ENCODE data around the gene SPG7. TPM values are rescaled to one million over a fixed set of nuclear protein-coding genes. Genes with fewer than 3 reads are reported as not detected.

Gene SPG7
- total and polyA plus RNA-seq, 12 donors, result 69.8 to 145 (median 101) TPM

DNA sequence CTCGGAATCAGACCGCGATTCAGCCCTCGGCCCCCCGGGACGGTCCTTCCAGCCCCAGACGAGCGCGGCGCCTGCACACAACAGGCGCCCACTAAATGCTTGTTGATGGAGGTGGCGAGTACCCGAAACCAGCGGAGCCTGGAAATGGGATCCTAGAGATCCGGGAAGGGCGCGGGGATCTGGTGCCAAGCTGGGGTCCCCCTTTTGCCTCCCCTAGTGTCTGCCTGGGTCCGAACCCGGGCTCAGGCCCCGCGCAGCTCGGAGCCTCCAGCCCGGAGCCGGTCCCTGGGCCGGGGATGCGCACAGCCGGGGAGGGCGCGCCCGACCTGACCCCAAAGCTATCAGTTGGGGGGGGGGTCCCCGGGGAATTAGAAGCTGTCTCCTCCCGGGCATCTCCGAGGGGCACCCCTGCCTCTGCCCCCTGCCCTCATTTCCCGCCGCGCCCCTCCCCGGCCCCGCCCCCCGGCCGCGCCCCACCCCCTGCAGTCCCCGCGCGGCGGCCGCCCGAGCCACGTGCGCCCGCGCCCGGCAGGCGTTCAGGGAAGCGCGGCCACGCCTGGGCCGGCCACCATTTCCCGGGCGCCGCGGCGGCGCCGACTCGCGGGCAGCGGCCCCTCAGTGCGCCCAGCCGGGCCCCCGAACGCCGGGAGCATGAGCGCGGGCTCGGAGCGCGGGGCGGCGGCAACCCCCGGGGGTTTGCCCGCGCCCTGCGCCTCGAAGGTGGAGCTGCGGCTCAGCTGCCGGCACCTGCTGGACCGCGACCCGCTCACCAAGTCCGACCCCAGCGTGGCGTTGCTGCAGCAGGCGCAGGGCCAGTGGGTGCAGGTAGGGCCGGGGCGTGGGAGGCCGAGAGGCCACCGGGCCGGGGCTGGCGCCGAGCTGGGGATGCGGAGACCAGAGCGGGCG is 67.3 kb downstream of the SPG7 start, which contains the start of gene CPNE7:
Gene CPNE7 (plus strand): TSS at position 512 of the 906 bp plus-strand sequence. CDS start 140 bp downstream, at position 652.
- Histone ChIP-seq H3K36me3 (no peaks in the 10 kb centered on the region), H3K4me3 (peak within 1 kb of the TSS in 9 of 10 donors; percentile 14 to 46 (median 36)), H3K9me3 (no peaks in the 10 kb centered on the region), H3K27ac (no peak within 1 kb of the TSS), H3K27me3 (peaks cover 33 to 62% (median 55%) of the 10 kb centered on the region in 7 donors), H3K4me1 (peaks cover 11 to 22% (median 17%) of the 10 kb centered on the region in 9 donors)
- intact Hi-C loops (cut with DNase I), result loop anchor here in 7 of 10 donors (2.0 to 10.0 kb wide), 5 partner anchors 57 to 69 kb away; no protein-coding TSS in a partner anchor
- DNase-seq (no peak), ATAC-seq (peak in 1 of 8 donors; percentile 14)
- WGBS, 2 donors, result 1% methylated on average over 96 to 103 of the region's 103 CpGs
- TF ChIP-seq, protein P1, sequence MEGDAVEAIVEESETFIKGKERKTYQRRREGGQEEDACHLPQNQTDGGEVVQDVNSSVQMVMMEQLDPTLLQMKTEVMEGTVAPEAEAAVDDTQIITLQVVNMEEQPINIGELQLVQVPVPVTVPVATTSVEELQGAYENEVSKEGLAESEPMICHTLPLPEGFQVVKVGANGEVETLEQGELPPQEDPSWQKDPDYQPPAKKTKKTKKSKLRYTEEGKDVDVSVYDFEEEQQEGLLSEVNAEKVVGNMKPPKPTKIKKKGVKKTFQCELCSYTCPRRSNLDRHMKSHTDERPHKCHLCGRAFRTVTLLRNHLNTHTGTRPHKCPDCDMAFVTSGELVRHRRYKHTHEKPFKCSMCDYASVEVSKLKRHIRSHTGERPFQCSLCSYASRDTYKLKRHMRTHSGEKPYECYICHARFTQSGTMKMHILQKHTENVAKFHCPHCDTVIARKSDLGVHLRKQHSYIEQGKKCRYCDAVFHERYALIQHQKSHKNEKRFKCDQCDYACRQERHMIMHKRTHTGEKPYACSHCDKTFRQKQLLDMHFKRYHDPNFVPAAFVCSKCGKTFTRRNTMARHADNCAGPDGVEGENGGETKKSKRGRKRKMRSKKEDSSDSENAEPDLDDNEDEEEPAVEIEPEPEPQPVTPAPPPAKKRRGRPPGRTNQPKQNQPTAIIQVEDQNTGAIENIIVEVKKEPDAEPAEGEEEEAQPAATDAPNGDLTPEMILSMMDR (IDR thresholded peaks at IDR 0.05), result no peak

DNA sequence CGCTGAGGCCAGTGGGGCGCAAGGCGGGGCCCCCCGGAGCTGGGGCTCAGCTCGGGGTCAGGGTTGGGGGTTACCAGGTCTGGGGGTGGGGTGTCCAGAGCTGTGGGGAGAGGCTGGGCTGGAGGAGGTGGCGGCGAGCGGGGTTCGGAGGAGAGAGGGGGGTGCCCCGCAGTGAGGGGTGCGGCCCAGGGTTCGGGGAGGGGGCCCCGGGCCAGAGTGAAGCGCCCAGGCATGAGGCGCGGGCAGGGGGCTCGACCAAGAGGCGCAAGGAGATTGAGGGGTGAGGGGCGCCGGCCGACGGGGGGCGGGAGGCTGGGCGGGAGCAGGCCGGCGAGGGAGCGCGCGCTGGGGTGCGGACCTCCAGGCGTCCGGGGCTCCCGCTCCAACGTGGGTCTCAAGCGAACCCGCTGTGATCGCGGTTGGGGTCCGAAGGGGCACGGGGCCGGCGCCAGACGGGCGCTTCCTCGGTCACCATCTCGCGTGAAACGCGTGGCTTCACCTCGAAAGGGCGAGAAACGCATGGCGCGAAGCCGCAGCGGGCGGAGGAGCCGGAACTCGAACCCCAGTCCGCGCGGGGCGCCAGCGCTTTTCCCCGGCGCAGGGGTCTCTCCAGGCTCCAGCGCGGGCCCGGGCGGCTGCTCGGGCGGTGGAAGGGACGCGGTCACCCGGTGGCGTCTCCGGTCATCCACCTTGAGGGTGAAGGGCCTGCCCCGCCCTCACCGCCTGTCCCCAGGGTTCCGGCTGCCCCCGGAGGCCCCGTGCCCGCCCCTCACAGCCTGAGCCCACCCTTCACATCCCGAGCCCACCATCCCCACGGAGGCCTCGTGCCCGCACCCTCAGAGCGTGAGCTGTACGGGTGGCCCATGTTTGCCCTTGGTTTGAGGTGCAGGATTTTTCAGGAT is 68.2 kb downstream of the SPG7 start:
- H3K4me3 ChIP-seq, result peak overlapping the region in 1 of 10 donors; percentile 14
- H3K36me3 ChIP-seq, result no peaks in the 10 kb centered on the region
- no peaks in the 10 kb centered on the region for H3K9me3 ChIP-seq
- 15 to 16% methylated on average over 70 to 89 of the region's 89 CpGs for WGBS, 2 donors
- no peak for DNase-seq
- intact Hi-C loops (cut with DNase I), result loop anchor here in 6 of 10 donors (2.0 to 10.0 kb wide), 4 partner anchors 56 to 68 kb away; no protein-coding TSS in a partner anchor
- no peak overlapping the region for H3K27ac ChIP-seq
- peak in 1 of 8 donors; percentile 11 for ATAC-seq
- TF ChIP-seq, protein P1 (IDR thresholded peaks at IDR 0.05), result no peak
- H3K27me3 ChIP-seq, result peaks cover 33 to 60% (median 52%) of the 10 kb centered on the region in 7 donors
- H3K4me1 ChIP-seq, result peaks cover 11 to 22% (median 17%) of the 10 kb centered on the region in 9 donors

DNA sequence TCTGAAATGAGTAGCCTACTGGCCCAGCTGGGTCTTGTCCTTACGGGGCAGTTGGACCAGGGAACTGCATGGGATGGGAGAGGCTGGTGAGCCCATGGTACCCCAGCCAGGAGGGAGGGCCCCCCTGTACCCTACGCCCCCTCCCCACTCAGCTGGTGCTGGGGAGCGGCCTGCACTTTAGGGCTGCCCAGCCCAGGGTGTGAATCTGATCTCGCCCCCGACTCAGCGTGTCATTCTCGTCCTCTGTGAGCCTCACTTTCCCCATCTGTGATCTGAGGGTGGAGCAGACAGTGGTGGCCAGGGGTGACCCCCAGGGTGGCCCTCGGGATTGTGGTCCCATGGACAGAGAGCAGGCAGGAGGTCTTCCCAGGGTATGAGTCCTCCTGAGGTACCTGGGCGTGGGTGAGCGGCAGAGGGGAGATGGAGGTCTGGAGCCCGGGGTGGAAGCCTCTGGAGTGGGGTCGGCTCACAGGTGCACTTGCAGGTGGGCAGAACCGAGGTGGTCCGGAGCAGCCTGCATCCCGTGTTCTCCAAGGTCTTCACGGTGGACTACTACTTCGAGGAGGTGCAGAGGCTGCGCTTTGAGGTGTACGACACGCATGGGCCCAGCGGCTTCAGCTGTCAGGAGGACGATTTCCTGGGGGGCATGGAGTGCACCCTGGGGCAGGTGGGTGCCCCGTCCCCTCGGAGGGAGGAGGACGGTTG is 69.0 kb downstream of the SPG7 start:
- Histone ChIP-seq H3K27ac (no peak overlapping the region), H3K4me3 (no peak overlapping the region), H3K4me1 (peaks cover 11 to 25% (median 21%) of the 10 kb centered on the region in 9 donors), H3K36me3 (no peaks in the 10 kb centered on the region), H3K27me3 (peaks cover 28 to 52% (median 48%) of the 10 kb centered on the region in 7 donors), H3K9me3 (no peaks in the 10 kb centered on the region)
- DNase-seq, result no peak
- peak in 1 of 8 donors; percentile 19 for ATAC-seq
- WGBS, 2 donors, result 86 to 90% methylated on average over 25 of the region's 25 CpGs
- intact Hi-C loops (cut with DNase I), result loop anchor here in 6 of 10 donors (2.0 to 10.0 kb wide), 4 partner anchors 56 to 68 kb away; no protein-coding TSS in a partner anchor
- TF ChIP-seq, protein P1 (IDR thresholded peaks at IDR 0.05), result no peak
